Measurements from ENCODE around the gene USP7.

Gene USP7

GRCh38 chr16:8953064-8953463 is 10.6 kb downstream of the USP7 start:
- ChIA-PET CTCF (no interaction called here), POLR2A (no interaction called here)
- DNase-seq (ENCODE audit: extremely low spot score): no peak
- TF ChIP-seq NFRKB (IDR thresholded peaks at IDR 0.05) (no peak), ZNF384 (IDR thresholded peaks at IDR 0.05) (no peak), HDGF (IDR thresholded peaks at IDR 0.05; ENCODE audit: borderline replicate concordance) (no peak), ELF4 (IDR thresholded peaks at IDR 0.05) (no peak), BHLHE40 (IDR thresholded peaks at IDR 0.05; ENCODE audit: borderline replicate concordance) (no peak), TARDBP (IDR thresholded peaks at IDR 0.05) (no peak)

DNA sequence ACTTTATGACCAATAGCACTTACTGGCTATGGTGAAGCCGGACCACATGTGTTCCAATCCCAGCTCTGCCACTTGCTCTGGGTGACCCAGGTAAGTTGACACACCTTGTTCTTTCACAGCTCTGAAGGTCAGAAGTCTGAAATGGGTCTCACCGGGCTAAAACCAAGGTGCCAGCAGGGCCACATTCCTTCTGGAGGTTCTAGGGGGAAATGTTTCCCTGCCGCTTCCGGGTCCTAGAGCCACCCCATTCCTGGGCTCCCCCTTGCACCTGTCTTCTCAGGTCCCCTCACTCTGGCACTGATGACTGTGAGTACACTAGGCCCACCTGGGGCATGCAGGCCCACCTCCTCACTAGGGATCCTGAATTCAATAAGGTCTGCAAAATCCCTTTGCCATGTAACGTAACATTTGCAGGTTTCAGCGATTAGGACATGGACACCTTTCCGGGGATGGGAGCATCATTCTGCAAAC is 11.4 kb downstream of the USP7 start:
- TF ChIP-seq SP1 (IDR thresholded peaks at IDR 0.05): no peak
- no peak for TF ChIP-seq L3MBTL2 (conservative IDR thresholded peaks at IDR 0.05)
- no peak for TF ChIP-seq FOXM1 (IDR thresholded peaks at IDR 0.05; ENCODE audit: borderline replicate concordance)
- no peak for TF ChIP-seq BHLHE40 (IDR thresholded peaks at IDR 0.05; ENCODE audit: borderline replicate concordance)
- no peak for TF ChIP-seq TARDBP (IDR thresholded peaks at IDR 0.05)
- no peak for TF ChIP-seq NFRKB (IDR thresholded peaks at IDR 0.05)
- TF ChIP-seq ZNF384 (IDR thresholded peaks at IDR 0.05): no peak
- no peak for TF ChIP-seq SUZ12 (IDR thresholded peaks at IDR 0.05)
- TF ChIP-seq CTBP1 (IDR thresholded peaks at IDR 0.05; ENCODE audit: borderline replicate concordance): no peak
- TF ChIP-seq HDGF (IDR thresholded peaks at IDR 0.05; ENCODE audit: borderline replicate concordance): no peak
- TF ChIP-seq LEF1 (IDR thresholded peaks at IDR 0.05; ENCODE audit: borderline replicate concordance): no peak
- TF ChIP-seq FOXA1 (IDR thresholded peaks at IDR 0.05): no peak
- no peak for TF ChIP-seq FOXK2 (IDR thresholded peaks at IDR 0.05)
- TF ChIP-seq ARNT (IDR thresholded peaks at IDR 0.05): no peak
- no peak for TF ChIP-seq ELF4 (IDR thresholded peaks at IDR 0.05)
- TF ChIP-seq PKNOX1 (IDR thresholded peaks at IDR 0.05): no peak
- DNase-seq (ENCODE audit: extremely low spot score): no peak
- ChIA-PET POLR2A (no interaction called here), CTCF (interaction anchor here (5.6 kb wide), 1 partner anchor 16 kb away, joined by 28 read pairs; no protein-coding TSS in a partner anchor)

GRCh38 chr16:8951447-8952280 is 12.0 kb downstream of the USP7 start:
- ChIA-PET POLR2A (no interaction called here), CTCF (interaction anchor here (5.6 kb wide), 1 partner anchor 16 kb away, joined by 28 read pairs; no protein-coding TSS in a partner anchor)
- TF ChIP-seq FOXA1 (IDR thresholded peaks at IDR 0.05) (no peak), ARNT (IDR thresholded peaks at IDR 0.05) (no peak), LEF1 (IDR thresholded peaks at IDR 0.05; ENCODE audit: borderline replicate concordance) (no peak), HDGF (IDR thresholded peaks at IDR 0.05; ENCODE audit: borderline replicate concordance) (no peak), SUZ12 (IDR thresholded peaks at IDR 0.05) (no peak), ELF4 (IDR thresholded peaks at IDR 0.05) (no peak), CTBP1 (IDR thresholded peaks at IDR 0.05; ENCODE audit: borderline replicate concordance) (no peak), ZNF384 (IDR thresholded peaks at IDR 0.05) (no peak), L3MBTL2 (conservative IDR thresholded peaks at IDR 0.05) (no peak), BHLHE40 (IDR thresholded peaks at IDR 0.05; ENCODE audit: borderline replicate concordance) (no peak), TARDBP (IDR thresholded peaks at IDR 0.05) (no peak), FOXK2 (IDR thresholded peaks at IDR 0.05) (no peak), SP1 (IDR thresholded peaks at IDR 0.05) (no peak)
- no peak for DNase-seq (ENCODE audit: extremely low spot score)

GRCh38 chr16:8950580-8951077 is 13.1 kb downstream of the USP7 start:
- CTCF ChIA-PET: interaction anchor here (0.5 to 5.6 kb wide), 4 partner anchors 15 to 102 kb away, joined by 3 to 28 read pairs (median 4); no protein-coding TSS in a partner anchor
- POLR2A ChIA-PET: no interaction called here
- no peak for DNase-seq (ENCODE audit: extremely low spot score)
- TF ChIP-seq ZNF384 (IDR thresholded peaks at IDR 0.05) (no peak), CTBP1 (IDR thresholded peaks at IDR 0.05; ENCODE audit: borderline replicate concordance) (no peak), SP1 (IDR thresholded peaks at IDR 0.05) (no peak), FOXK2 (IDR thresholded peaks at IDR 0.05) (no peak), NFRKB (IDR thresholded peaks at IDR 0.05) (no peak), L3MBTL2 (conservative IDR thresholded peaks at IDR 0.05) (no peak), HDGF (IDR thresholded peaks at IDR 0.05; ENCODE audit: borderline replicate concordance) (no peak), BHLHE40 (IDR thresholded peaks at IDR 0.05; ENCODE audit: borderline replicate concordance) (no peak), FOXM1 (IDR thresholded peaks at IDR 0.05; ENCODE audit: borderline replicate concordance) (no peak), ELF4 (IDR thresholded peaks at IDR 0.05) (no peak), FOXA1 (IDR thresholded peaks at IDR 0.05) (no peak), TARDBP (IDR thresholded peaks at IDR 0.05) (no peak), PKNOX1 (IDR thresholded peaks at IDR 0.05) (no peak), ARNT (IDR thresholded peaks at IDR 0.05) (no peak), SUZ12 (IDR thresholded peaks at IDR 0.05) (no peak), LEF1 (IDR thresholded peaks at IDR 0.05; ENCODE audit: borderline replicate concordance) (no peak)

DNA sequence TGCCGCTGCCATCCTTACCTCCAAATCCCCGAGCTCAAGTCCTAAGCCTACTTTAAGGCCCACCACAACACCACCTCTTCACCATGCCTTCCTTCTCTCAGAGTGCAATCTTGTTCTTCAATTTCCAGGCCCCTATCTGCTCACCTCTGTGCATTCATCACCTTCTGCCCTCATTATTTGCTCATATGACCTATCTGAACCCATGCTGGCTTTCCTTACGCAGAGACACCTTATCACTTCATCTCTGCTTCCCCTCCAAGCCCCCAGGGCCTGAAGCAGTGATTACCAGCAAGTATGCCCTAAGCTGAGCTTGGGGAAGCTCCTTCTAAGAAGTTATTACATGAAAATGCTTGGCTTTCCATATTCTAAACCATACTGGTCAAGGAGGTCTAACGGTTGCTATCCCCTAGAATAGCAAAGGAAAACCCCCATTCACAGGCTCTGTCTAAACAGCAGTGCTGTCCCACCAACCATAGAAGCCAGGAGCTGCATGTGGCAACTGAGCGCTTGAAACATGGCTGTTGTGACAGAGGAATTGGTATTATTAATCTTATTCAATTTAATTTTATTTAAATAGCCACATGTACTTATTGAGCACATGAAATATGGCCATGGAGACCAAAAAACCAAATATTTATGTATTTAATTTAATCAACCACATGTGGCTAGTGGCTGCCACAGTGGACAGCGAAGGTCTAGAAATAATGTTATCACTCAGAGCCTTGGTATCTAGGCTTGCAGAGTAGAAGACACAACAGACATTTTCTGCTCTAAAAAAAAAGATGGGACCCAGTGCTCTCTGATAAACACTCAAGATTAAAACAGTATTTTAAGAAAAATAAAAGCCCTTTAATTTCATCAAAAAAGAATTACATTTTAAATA is 13.9 kb downstream of the USP7 start:
- POLR2A ChIA-PET: interaction anchor here (0.6 kb wide), 1 partner anchor 153 kb away, joined by 3 read pairs; no protein-coding TSS in a partner anchor
- CTCF ChIA-PET: interaction anchor here (1.0 to 5.6 kb wide), 3 partner anchors 14 to 103 kb away, joined by 3 to 28 read pairs (median 4); no protein-coding TSS in a partner anchor
- DNase-seq (ENCODE audit: extremely low spot score): no peak
- TF ChIP-seq ARNT (IDR thresholded peaks at IDR 0.05) (no peak), LEF1 (IDR thresholded peaks at IDR 0.05; ENCODE audit: borderline replicate concordance) (no peak), L3MBTL2 (conservative IDR thresholded peaks at IDR 0.05) (no peak), FOXA1 (IDR thresholded peaks at IDR 0.05) (no peak), FOXM1 (IDR thresholded peaks at IDR 0.05; ENCODE audit: borderline replicate concordance) (no peak), SP1 (IDR thresholded peaks at IDR 0.05) (no peak), CTBP1 (IDR thresholded peaks at IDR 0.05; ENCODE audit: borderline replicate concordance) (no peak), TARDBP (IDR thresholded peaks at IDR 0.05) (no peak), ELF4 (IDR thresholded peaks at IDR 0.05) (no peak), HDGF (IDR thresholded peaks at IDR 0.05; ENCODE audit: borderline replicate concordance) (no peak), BHLHE40 (IDR thresholded peaks at IDR 0.05; ENCODE audit: borderline replicate concordance) (no peak), FOXK2 (IDR thresholded peaks at IDR 0.05) (no peak), NFRKB (IDR thresholded peaks at IDR 0.05) (no peak), PKNOX1 (IDR thresholded peaks at IDR 0.05) (no peak), ZNF384 (IDR thresholded peaks at IDR 0.05) (no peak), SUZ12 (IDR thresholded peaks at IDR 0.05) (no peak)

Data from HEK293T (cell line).